ENCODE data around the gene LAMA4.

LAMA4 gene

GRCh38 chr6:112253841-112254816 is at the start of gene LAMA4:
TSS of gene LAMA4 (minus strand) at chr6:112254567. CDS start at chr6:112254150, 417 bp downstream.
- peak; percentile 58 for DNase-seq (ENCODE audit: low spot score)

GRCh38 chr6:112302142-112302705 is 47.9 kb upstream of the LAMA4 start:
- DNase-seq (ENCODE audit: low spot score): no peak

GRCh38 chr6:112300896-112301295 is 46.5 kb upstream of the LAMA4 start:
- no peak for DNase-seq (ENCODE audit: low spot score)

GRCh38 chr6:112298816-112299281 is 44.5 kb upstream of the LAMA4 start:
- DNase-seq (ENCODE audit: low spot score): no peak

DNA sequence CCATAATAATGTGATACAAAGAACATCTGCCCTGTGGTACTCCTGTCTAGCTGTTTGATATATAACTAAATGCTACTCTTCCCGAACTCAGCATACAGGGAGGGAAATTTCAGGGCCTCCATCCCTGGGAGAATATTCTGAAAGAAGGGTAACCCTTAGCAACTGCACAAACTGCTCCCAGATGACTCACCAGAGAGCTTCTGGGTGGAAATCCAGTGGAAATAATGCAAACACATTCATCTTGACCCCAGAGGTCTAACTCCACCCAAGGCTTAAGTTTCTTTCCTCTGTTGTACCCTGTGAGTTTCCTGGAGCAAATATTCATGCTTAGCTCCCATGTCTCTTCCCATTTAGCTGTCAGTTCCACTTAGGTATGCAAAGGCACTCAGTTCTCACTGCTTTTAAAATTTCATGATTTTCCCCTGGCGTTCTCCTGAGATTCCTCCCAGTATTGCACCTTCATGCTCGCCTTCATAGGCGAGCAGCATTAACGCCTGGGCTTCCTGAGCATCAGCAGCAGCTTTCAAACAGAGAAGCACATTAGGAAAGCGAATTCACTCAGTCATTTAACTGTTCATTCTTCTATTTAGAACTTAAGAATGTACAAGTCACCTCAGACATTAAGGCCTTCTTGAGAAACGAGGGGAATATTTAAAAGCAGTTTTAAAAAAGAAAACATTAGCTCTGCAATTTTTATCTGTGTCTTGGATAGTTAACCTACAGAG is 43.8 kb upstream of the LAMA4 start:
- no peak for DNase-seq (ENCODE audit: low spot score)

GRCh38 chr6:112296694-112297093 is 42.3 kb upstream of the LAMA4 start:
- DNase-seq (ENCODE audit: low spot score): no peak

DNA sequence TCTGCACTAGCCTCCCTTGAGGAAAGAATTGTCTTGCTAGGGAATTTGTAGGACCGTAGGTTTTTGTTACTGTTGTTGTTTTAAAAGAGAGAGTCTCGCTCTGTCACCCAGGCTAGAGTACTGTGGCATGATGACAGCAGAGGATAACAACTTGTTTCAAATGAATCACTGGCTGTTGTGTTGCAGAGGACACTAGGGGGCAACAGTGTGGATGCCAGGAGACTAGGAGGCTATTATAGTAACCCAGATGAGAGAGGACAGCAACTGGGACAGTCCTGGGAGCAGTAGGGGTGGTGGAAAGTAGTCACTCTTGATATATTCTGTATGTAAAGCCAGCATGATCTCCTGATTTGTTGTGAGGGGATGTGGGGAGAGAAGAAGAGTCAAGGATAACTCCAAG is 41.8 kb upstream of the LAMA4 start:
- peak; percentile 67 for DNase-seq (ENCODE audit: low spot score)

GRCh38 chr6:112291161-112291762 is 36.9 kb upstream of the LAMA4 start:
- DNase-seq (ENCODE audit: low spot score): no peak

- no peak for DNase-seq (ENCODE audit: low spot score)
Measured at GRCh38 chr6:112289038-112289566, 34.7 kb upstream of the LAMA4 start.

GRCh38 chr6:112288475-112288874 is 34.1 kb upstream of the LAMA4 start:
- DNase-seq (ENCODE audit: low spot score): no peak

- no peak for DNase-seq (ENCODE audit: low spot score)
Measured at GRCh38 chr6:112287577-112288225, 33.3 kb upstream of the LAMA4 start.

DNA sequence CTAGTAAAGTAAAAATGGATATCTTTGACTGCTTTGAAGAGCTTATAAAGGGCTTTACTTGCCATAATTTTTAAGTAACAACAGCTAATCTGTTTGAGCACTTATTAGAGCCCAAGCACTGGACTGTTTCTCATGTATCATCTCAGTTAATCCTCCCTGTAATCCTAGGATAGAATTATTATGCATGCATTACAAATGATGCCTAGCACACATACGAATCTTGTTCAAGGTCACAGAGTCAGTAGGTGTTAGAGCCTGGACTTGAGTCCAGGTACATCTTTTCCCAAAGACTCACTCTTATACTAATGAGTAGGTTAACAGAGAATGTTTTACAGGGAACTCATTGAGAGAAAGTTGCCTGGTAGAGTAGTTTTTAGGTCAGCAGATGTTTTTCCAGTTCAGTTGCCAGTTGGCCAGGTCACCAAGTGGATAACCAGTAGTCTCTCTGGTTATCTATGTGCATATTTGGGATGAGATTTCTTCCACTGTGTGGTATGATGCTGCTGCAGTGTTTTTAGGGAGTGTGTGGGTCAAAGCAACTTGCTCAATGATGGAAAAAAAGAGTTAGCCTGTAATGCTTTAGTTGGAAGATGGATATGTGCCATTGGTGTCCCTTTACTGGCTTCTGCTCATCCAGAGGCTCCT is 32.3 kb upstream of the LAMA4 start:
- no peak for DNase-seq (ENCODE audit: low spot score)

DNA sequence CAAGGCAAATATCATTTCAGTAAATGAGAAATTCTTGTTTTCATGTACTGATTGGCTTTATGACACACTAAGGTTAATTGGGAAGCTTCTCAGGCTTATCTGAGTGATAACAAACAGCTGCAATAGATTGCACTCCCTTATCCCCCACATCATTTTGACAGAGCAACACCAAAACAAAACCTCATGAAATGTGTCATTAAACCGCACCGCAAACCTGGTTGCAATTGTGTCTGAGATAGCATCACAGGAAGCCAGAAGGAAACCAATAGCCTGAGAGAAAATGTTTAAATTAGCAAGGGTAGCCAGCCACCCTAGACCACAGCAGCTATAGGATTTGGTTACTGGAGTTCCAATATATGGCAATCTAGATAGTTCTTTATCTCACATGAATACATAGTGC is 31.6 kb upstream of the LAMA4 start:
- DNase-seq (ENCODE audit: low spot score): no peak

DNA sequence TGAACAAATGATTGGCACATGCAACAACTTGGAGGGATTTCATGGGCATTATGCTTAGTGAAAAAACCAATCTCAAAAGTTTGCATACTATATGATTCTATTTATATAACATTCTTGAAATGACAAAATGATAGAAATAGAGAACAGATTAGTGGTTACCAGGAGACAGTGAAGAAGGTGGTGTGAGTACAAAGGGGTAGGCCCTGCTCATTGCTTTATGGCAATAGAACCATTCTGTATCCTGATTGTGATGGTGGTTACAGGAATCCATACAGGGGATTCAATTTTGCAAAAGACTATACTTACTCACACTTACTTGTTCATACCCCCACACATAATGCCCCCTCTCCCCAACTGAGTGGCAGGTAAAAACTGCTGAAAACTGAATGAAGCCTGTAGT is 30.2 kb upstream of the LAMA4 start:
- no peak for DNase-seq (ENCODE audit: low spot score)

DNA sequence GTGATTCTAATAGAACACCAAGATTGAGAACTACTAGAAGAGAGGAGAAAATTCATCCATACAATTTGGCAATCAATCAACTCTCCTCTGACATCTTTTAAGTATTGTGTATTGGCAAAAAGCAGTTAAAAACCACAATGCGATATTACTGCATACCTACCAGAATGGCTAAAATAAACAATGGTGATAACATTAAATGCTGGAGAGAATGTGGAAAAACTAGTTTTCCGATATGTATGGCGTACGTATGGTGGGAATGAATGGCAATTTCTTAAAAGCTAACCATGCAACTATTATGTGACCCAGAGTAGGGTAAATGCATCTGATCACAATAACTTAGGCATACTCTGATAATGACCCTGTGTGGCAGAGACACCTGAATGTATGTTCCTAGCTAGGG is 29.3 kb upstream of the LAMA4 start:
- DNase-seq (ENCODE audit: low spot score): no peak

DNA sequence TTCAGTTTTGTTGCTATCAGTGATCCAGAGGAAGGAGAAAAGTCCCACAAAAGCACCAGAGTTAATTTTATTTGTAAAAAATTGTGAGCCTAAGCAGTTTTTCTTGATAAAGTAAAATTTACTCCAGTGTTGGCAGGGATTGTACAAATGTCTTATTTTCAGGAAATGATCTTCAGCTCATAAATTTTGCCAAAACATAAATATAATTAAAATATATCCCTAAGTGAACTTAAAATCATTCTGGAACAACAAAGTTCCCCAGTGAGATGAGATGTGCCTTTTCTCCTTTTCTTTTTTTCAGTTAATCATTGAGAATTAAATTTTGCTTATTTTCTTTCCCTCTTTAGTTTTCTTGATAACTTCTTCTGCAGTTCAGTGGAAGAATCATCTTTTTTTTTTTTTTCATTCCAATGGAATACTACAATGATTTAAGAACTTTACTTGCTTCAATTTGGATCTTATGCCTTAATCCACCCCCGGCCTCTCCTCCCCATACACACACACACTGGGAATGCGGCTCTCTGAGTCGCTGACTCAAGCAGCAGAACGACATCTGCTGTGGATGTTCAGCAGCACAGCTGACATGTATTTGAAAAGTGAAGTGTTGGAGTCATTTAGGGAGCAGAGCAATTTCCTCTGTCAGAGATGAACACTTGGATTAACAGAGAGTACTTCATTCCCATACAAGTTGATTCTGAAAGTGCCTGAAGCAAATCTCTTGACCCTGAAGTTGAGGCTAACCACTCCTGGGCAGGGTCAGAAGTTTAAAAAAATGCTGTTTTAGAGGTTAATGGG is 27.7 kb upstream of the LAMA4 start:
- DNase-seq (ENCODE audit: low spot score): peak; percentile 36

DNA sequence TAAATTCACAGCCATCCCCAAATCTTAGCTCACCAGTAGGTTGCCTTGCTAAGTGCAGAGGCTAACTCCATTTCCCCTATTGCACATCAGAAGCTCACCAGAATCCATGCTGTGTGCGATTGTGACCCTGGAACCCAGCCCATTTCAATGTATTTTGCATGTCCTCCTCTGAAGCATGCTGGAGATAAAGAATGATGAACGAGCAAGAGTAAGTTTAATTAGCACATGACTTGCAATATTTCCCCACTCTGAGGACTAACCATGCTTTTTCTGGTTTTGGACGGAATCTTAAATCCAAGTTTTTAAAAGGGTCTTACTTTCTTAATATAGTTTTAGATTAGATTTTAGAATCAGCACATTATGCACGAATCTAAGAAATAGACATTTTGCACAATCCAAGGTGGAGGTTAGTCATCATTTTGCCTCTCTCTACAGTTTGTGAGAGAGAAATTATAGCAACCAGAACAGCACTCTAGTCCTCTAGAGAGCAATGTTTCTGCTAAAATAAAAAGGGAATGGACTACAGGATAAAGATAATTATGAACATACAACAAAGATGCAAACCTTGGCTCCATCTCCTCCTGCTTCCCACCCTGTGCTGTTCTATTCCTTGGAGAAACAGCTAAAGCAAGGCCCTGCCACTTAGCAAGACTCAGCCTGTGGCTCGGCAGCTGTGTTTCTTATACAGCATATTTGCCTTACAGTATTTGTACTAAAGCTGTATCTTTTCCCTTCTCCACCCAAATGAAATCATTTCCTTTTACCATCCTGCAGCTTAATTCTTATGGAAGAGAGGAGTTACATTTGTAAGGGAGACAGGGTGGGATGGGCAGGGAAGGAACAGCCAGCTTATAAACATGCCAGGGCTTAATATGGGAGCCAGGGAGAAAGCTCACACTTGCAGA is 24.9 kb upstream of the LAMA4 start:
- DNase-seq (ENCODE audit: low spot score): no peak

DNA sequence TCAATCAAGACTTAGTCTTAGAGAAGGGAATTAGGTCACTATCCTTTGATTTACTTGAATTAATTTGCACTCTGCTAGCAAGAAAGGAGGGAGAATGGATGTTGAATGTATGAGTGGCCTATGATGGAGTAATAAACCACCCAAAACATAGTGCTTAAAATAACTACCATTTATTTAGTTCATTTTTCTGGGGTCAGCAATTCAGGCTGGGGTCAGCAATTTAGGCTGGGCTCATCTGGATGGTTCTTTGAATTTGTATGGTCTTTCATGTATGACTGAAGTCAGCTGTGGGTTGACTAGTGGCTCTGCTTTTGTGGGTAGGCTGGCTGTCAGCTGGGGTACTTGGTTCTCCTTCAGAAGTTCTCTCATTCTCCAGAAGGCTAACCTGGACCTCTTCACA is 21.0 kb upstream of the LAMA4 start:
- DNase-seq (ENCODE audit: low spot score): no peak

GRCh38 chr6:112274774-112275173 is 20.4 kb upstream of the LAMA4 start:
- no peak for DNase-seq (ENCODE audit: low spot score)
